NCI-H2196 treated with DMSO at 0.1 percent for 48 hours (cell line): ENCODE results near the gene FAM53A.
"Not testable (repeated sequence)": the region's sequence is repeated elsewhere in the genome, so short reads cannot be mapped to it uniquely, and the experiment has no call there.

ENCODE experiments used
- DNase-seq: peaks from one replicate; lab custom pipeline; 2025; ENCODE audit not compliant: unreplicated experiment; lab: John Stamatoyannopoulos, UW

The FAM53A gene

DNA sequence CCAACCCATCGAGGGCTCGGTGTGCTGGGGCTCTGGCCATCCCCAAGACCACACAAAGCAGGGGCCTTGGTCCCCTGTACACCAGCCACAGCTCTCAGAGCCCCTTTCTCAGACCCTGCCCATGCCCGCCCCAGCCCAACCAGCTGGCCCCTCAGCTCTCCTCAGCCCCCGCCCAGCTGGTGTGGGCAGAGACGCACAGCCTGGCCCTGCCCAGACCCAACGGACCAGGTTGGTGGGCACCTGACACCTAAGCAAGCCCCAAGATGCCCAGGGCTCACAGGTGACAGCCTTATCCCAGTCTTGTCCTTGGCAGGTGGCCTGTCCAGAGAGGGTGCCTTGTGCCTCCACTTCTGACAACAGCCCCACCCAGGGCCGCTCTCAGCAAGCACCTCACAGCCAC lies 42.4 kb downstream of the FAM53A start:
- DNase-seq, result no peak

GRCh38 chr4:1640716-1641503 lies 43.2 kb downstream of the FAM53A start:
- DNase-seq, result not testable (repeated sequence)

- DNase-seq, result no peak
These were observed 43.9 kb downstream of the FAM53A start for GRCh38 chr4:1640190-1640589.

DNA sequence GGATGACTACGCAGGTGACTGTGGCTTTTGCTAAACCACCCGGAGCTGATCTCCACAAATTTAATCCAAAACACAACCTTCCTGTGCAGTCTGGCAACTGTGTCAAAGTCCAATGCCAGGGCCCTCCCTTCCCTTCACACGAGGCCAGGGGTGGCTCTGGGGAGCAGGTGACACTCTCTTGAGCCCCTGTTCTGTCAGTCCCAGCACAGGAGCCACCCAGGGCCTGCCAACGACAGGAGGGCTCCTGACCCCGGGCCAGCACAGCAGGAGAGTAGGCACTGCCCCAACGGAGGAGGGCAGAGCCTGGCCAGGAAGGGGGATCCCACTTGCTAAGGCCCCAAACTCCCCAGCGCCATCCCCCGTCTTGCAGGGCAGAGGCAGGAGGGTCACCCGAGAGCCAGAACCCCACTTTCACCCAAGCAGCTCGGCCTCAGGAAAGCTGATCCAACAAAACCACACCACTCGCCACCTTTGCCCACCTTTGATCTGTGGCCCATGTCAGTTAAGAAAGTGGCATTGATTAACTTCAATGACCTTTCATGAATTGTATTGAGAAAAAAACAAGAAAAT lies 44.7 kb downstream of the FAM53A start:
- DNase-seq, result no peak

DNA sequence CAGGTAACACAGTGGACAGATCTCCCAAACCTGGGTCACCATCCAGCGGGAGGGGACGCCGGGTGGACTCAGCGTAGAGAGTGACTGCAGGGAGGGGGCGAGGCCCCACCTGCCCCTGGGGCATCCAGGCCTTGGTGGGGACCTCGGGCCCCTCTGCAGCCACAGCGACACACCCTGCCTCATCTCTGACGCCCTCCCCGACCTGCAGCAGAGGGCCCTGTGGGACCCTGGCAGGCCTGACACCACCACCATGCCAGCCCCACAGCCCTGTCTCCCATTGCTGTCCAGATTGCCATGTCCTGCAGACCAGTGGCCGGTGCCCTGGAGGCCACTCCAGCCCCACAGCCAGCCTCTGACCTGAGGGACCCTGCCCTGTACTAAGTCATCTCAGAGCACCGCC lies 45.2 kb downstream of the FAM53A start:
- no peak for DNase-seq

DNA sequence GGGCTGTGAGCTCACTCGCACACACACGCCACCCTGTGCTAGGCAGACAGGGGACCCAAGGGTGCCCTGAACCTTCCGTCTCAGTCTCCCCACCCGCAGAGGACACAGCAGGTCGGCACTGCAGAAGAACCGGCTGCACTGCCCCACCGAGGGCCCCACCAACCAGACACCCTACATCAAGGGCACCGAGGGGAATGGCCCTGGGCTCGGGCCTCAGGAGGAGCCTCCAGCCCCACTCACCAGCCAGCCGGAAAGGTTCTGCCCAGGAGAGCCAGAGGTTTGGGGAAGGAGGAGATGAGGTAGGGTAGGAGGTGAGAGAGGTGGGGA lies 45.9 kb downstream of the FAM53A start:
- no peak for DNase-seq

DNA sequence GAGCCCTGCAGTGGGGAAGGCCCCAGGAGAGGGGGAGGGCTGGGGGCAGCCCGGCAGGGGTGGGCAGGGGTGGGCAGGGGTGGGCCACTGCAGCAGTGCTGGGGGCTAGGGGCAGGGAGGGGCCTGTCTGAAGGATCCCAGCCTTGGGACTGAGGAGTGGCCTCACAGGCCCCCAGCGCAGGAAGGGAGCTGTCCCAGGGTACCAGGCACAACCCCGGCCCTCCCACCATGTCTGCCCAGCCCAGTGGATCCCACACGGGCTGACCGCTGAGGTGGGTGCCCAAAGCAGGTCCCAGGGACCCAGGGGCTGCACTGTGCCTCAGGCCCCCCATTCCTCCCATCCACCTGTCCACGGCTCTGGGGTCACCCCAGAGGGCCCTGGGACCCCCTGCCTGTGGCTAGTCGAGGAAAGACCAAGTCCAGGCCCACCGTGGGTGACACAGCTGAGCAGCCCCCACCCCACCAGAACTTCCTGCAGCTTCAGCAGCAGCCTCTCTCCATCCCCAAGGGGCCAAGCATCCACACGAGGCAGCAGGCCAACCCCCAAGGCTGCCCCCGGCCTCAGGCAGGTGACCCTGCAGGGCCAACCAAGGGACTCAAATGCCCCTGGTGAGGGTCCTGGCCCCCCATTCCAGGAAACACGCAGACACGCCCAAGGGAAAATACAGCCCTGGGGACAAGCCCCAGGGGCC lies 46.4 kb downstream of the FAM53A start:
- DNase-seq, result no peak

GRCh38 chr4:1636490-1637211 lies 47.5 kb downstream of the FAM53A start:
- no peak for DNase-seq

DNA sequence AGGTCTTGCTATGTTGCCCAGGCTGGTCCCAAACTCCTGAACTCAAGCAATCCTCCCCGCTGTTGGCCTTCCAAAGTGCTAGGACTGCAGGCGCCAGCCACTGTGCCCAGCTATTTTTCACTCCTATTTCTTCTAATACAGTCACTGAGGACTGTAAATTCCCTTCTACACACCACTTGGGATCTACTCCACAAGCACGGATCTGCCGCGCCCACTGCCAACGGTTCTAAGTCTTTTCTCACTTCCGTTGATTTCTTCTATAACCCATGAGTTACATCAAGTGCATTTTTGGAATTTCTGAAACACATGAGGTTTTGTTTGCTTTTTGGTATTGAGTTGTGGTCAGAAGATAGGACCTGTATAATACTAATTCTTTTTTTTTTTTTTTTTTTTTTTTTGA lies 48.6 kb downstream of the FAM53A start:
- DNase-seq, result no peak

GRCh38 chr4:1633993-1634392 lies 50.1 kb downstream of the FAM53A start:
- DNase-seq, result no peak

DNA sequence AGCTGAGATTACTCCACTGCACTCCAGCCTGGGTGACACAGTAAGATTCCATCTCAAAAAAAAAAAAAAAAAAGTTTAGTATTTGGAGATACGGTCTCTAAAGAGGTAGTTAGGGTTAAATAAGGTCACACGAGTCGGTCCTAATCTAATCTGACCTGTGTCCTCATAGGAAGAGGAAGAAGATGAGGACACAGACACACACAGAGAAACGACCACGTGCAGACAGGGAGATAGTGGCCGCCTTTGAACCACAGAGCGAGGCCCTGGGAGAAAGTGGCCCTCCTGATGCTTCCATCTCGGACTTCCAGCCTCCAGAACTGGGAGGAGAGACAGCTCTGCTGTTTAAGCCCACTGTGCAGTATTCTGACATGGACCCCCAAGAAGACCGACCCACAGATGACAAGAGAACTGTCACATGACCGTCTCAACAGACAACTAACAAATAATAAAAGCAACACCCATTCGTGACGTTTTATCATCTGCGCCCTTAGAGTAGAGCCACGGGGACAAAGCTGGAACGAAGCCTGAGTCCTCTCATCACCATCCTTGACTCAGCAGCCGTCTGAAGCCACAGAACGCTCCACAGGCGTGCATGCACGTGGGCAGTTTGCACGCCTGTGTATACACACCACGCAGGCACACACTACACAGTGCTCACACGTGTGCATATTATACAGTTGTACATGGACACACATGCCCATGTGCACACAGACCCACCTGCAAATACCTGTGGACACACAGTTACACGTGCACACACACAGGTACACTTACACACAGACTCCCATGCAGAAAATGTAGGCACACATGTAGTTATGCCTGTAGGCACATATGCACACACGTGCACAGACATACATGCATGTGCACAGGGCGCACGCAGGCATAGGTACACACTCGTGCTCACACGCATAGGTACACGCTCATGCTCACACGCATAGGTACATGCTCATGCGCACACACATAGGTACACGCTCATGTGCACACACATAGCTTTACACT lies 51.7 kb downstream of the FAM53A start:
- no peak for DNase-seq

DNA sequence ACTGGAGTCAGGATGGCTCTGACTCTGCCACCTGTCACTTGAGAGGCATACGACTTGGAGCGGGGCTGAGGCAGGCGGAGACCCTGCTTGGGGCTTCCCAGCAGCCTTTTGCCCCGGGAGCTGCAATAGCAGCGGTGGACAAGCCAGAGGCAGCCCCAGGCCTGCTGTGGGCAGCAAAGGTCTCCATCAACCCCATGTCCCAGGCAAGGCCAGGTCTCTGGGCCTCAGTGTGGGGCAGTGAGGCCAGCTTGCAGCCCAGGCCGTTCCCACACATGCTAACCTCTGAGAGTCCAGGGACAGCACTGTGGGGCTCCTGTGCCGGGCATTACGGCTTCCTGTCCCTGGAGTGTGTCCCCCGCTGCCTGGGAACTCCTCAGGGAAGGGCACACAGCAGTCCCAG lies 53.0 kb downstream of the FAM53A start:
- no peak for DNase-seq

DNA sequence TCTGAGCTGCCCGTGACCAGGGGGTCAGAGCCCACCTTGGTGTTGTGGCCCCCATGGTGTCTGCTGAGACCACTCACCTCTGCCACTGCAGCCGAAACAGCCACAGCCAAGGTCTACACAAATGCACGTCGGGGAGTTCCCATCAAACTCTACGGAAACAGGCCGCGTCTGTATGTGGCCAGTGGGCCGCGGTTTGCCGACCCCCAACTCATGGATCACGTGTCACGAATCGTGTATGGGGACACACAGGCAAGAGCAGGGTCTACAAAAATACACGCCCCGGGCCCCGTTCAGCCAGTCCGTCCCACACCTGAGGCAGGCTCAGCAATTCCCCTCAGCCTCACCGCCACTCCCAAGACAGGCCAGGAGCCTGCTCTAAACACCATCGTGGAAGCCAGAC lies 53.8 kb downstream of the FAM53A start:
- no peak for DNase-seq

GRCh38 chr4:1629699-1630083 lies 54.4 kb downstream of the FAM53A start:
- DNase-seq, result no peak

- peak; percentile 11 for DNase-seq
These were observed 55.0 kb downstream of the FAM53A start for GRCh38 chr4:1628892-1629698.

DNA sequence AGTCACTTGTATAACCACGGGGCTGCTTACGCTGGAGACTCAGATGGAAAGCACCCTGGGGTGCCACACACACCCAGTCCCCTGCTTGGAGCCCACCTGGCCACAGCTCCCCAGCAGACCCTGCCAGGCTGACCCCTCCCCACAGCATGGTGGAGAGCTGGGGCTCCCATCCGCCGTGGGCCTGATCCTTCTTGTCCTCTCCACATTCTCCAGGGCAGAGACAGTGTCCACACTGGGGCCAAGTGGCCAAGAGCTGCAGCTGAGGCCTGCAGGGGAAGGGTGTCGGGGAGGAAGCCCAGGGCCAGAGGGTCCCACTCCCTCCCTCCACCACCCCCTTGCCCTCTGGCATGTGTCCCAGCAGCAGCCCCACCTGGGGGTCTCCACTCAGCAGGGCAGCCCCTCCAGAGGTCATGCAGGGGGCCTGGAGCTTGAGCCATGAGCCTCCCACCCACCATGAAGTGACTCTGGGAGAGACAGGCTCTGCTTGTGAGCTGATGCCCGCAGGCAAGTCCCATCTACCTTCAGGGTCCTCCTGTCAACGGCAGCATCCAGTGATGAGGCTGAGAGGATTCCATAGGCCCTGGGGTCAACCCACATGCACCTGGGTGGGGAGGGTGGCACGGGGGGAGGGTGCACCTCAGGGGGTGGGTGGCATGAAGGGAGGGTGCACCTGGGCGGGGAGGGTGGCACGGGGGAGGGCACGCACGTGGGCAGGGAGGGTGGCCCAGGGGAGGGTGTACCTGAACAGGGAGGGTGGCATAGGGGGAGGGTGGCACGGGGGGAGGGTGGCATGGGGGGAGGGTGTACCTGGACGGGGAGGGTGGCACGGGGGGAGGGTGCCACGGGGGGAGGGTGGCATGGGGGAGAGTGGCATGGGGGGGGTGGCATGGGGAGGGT lies 56.4 kb downstream of the FAM53A start:
- DNase-seq, result no peak

DNA sequence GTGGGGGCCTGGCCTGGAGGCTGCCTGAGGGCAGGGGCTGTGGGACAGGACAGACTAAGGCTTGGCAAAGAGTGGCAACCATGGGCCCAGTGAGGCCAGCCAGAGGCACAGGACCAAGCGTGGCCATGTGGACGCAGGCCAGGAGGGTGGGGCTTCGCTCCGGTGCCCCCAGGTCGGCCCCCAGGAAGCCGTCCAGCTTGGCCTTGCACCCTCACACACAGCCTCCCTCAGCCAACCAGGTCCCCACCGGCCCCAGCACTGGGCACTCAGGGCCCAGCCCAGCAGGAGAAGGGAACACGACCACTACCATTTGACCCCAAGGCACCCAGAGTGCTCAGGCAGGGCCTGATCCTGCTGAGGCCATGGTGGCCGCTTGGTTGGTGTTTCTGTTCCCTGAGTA lies 57.2 kb downstream of the FAM53A start:
- DNase-seq, result no peak

- DNase-seq, result no peak
These were observed 58.0 kb downstream of the FAM53A start for GRCh38 chr4:1626151-1626550.

GRCh38 chr4:1625600-1626138 lies 58.4 kb downstream of the FAM53A start:
- no peak for DNase-seq
